Medulla oblongata (tissue), 1 donor: ENCODE data around the gene NEK6.
A peak's percentile ranks its signal among the peaks of the same experiment; 100 is the strongest.

Source experiments
- DNase-seq: peaks from one replicate; pipeline ENCODE4 v3.0.0-alpha.2; 2015; ENCODE audit errors: extremely low spot score

NEK6 gene

GRCh38 chr9:124257844-124258606, at the start of gene NEK6:
Gene NEK6 (plus strand): TSS chr9:124257949. CDS start chr9:124301965, 44,016 bp downstream.
- no peak for DNase-seq

- no peak for DNase-seq
Observed at GRCh38 chr9:124208571-124208970, 49.2 kb upstream of the NEK6 start.

- no peak for DNase-seq
Observed at GRCh38 chr9:124209279-124209678, 48.5 kb upstream of the NEK6 start.

- no peak for DNase-seq
Observed at GRCh38 chr9:124209774-124210173, 48.0 kb upstream of the NEK6 start.

GRCh38 chr9:124210697-124211096, 47.1 kb upstream of the NEK6 start:
- no peak for DNase-seq

- no peak for DNase-seq
Observed at GRCh38 chr9:124212381-124213050, 45.2 kb upstream of the NEK6 start.

- DNase-seq, result no peak
Observed at GRCh38 chr9:124213396-124213795, 44.4 kb upstream of the NEK6 start.

GRCh38 chr9:124214116-124214515, 43.6 kb upstream of the NEK6 start:
- no peak for DNase-seq

GRCh38 chr9:124214596-124215367, 43.0 kb upstream of the NEK6 start:
- DNase-seq, result no peak

- DNase-seq, result no peak
Observed at GRCh38 chr9:124215368-124215910, 42.3 kb upstream of the NEK6 start.

- DNase-seq, result no peak
Observed at GRCh38 chr9:124215956-124216355, 41.8 kb upstream of the NEK6 start.

- peak; percentile 48 for DNase-seq
Observed at GRCh38 chr9:124216474-124217176, 41.1 kb upstream of the NEK6 start.

- no peak for DNase-seq
Observed at GRCh38 chr9:124217836-124218437, 39.8 kb upstream of the NEK6 start.

- DNase-seq, result peak; percentile 81
Observed at GRCh38 chr9:124218438-124218982, 39.2 kb upstream of the NEK6 start.

- no peak for DNase-seq
Observed at GRCh38 chr9:124218987-124219461, 38.7 kb upstream of the NEK6 start.

- DNase-seq, result peak; percentile 52
Observed at GRCh38 chr9:124220946-124221451, 36.8 kb upstream of the NEK6 start.

- DNase-seq, result no peak
Observed at GRCh38 chr9:124221676-124222075, 36.1 kb upstream of the NEK6 start.

- no peak for DNase-seq
Observed at GRCh38 chr9:124222109-124222508, 35.6 kb upstream of the NEK6 start.

GRCh38 chr9:124222918-124223720, 34.6 kb upstream of the NEK6 start:
- peak; percentile 87 for DNase-seq

- no peak for DNase-seq
Observed at GRCh38 chr9:124225945-124226344, 31.8 kb upstream of the NEK6 start.
